OCI-LY1 (cell line): Measurements from ENCODE around the gene PRDM13.

ENCODE experiments used
- H2AFZ ChIP-seq: fragments of 200-600 bp; sonication (generic), shearing (Covaris generic); 2 replicates; pipeline ENCODE4 v1.6.0; 2014; ENCODE audit warnings: antibody characterized with exemption, mild to moderate bottlenecking, low read length
- H3F3A ChIP-seq: fragments of 200-600 bp; sonication (generic), shearing (Covaris generic); 2 replicates; pipeline ENCODE4 v1.6.0; 2014; ENCODE audit warnings: mild to moderate bottlenecking, antibody characterized with exemption, low read length, moderate library complexity; ENCODE audit not compliant: insufficient read depth
- H3K27ac ChIP-seq: fragments of 200-600 bp; sonication (generic); 2 replicates; pipeline ENCODE4 v1.5.1; 2014; ENCODE audit warnings: low read length, mixed run types, mild to moderate bottlenecking, low read depth; ENCODE audit not compliant: poor library complexity, severe bottlenecking
- H3K27me3 ChIP-seq: fragments of 200-600 bp; sonication (generic); 2 replicates; pipeline ENCODE4 v1.6.0; 2014; ENCODE audit warnings: antibody characterized with exemption, mild to moderate bottlenecking, low read length, moderate library complexity; ENCODE audit not compliant: insufficient read depth
- H3K36me3 ChIP-seq: fragments of 200-600 bp; sonication (generic); 2 replicates; pipeline ENCODE4 v1.6.1; 2014; ENCODE audit warnings: mild to moderate bottlenecking, antibody characterized with exemption, low read length, moderate library complexity, mixed read lengths; ENCODE audit not compliant: insufficient read depth
- H3K4me1 ChIP-seq: fragments of 200-600 bp; sonication (generic); 2 replicates; pipeline ENCODE4 v1.5.1; 2014; ENCODE audit warnings: mild to moderate bottlenecking, low read length, moderate library complexity; ENCODE audit not compliant: insufficient read depth, severe bottlenecking
- H3K4me2 ChIP-seq: fragments of 200-600 bp; sonication (generic), shearing (Covaris generic); 2 replicates; pipeline ENCODE4 v1.6.1; 2014; ENCODE audit warnings: low read length
- H3K4me3 ChIP-seq: fragments of 200-600 bp; sonication (generic); 2 replicates; pipeline ENCODE4 v1.5.1; 2014; ENCODE audit warnings: low read length, low read depth, mild to moderate bottlenecking, mixed read lengths; ENCODE audit not compliant: poor library complexity, severe bottlenecking
- H3K79me2 ChIP-seq: fragments of 200-600 bp; shearing (Covaris generic); 2 replicates; pipeline ENCODE4 v1.6.1; 2016; ENCODE audit warnings: mixed run types, low read length, mixed read lengths; ENCODE audit not compliant: insufficient read depth
- H3K9ac ChIP-seq: fragments of 200-600 bp; sonication (generic), shearing (Covaris generic); 2 replicates; pipeline ENCODE4 v1.6.1; 2014; ENCODE audit warnings: mild to moderate bottlenecking, low read length, mixed read lengths
- H3K9me2 ChIP-seq: fragments of 200-600 bp; sonication (generic), shearing (Covaris generic); 2 replicates; pipeline ENCODE4 v1.6.1; 2014; ENCODE audit warnings: low read depth, mild to moderate bottlenecking, low read length, mixed read lengths
- H3K9me3 ChIP-seq: fragments of 200-600 bp; shearing (Covaris generic); 2 replicates; pipeline ENCODE4 v1.6.1; 2014; ENCODE audit warnings: low read length, mixed read lengths
- H4K20me1 ChIP-seq: fragments of 200-600 bp; sonication (generic), shearing (Covaris generic); 2 replicates; pipeline ENCODE4 v1.6.0; 2016; ENCODE audit warnings: mild to moderate bottlenecking, low read length; ENCODE audit not compliant: insufficient read depth
- CTCF ChIP-seq: fragments of 200-600 bp; sonication (generic), shearing (Covaris generic); IDR thresholded peaks from 2 replicates; pipeline ENCODE4 v1.5.1; 2017; ENCODE audit warnings: mild to moderate bottlenecking, antibody characterized with exemption, low read length, moderate library complexity, mixed read lengths
- EZH2 ChIP-seq: fragments of 200-600 bp; sonication (generic), shearing (Covaris generic); IDR thresholded peaks from 2 replicates; pipeline ENCODE4 v1.8.0; 2017; ENCODE audit warnings: borderline replicate concordance, mixed run types, mild to moderate bottlenecking, antibody characterized with exemption, low read length, moderate library complexity, mixed read lengths

The PRDM13 gene

GRCh38 chr6:99575544-99576227, 30.9 kb upstream of the PRDM13 start:
- Histone ChIP-seq H2AFZ (no peak overlapping the region), H3K9me3 (no peaks in the 10 kb centered on the region), H3K36me3 (no peaks in the 10 kb centered on the region), H3K9ac (no peak overlapping the region), H3K27ac (no peak overlapping the region), H3F3A (no peaks in the 10 kb centered on the region), H3K27me3 (no peaks in the 10 kb centered on the region; the same call in 1 of the 2 replicates), H3K4me1 (no peaks in the 10 kb centered on the region), H3K4me3 (no peak overlapping the region), H4K20me1 (no peaks in the 10 kb centered on the region), H3K9me2 (no peaks in the 10 kb centered on the region), H3K4me2 (no peak overlapping the region), H3K79me2 (no peaks in the 10 kb centered on the region)
- no peak for TF ChIP-seq EZH2
- no peak for TF ChIP-seq CTCF

GRCh38 chr6:99579781-99580180, 26.9 kb upstream of the PRDM13 start:
- Histone ChIP-seq H3K27ac (no peak overlapping the region), H3K9ac (no peak overlapping the region), H3K9me3 (no peaks in the 10 kb centered on the region), H3K4me1 (no peaks in the 10 kb centered on the region), H2AFZ (no peak overlapping the region), H3K27me3 (no peaks in the 10 kb centered on the region; the same call in 1 of the 2 replicates), H3K4me2 (no peak overlapping the region), H3K36me3 (no peaks in the 10 kb centered on the region), H3F3A (no peaks in the 10 kb centered on the region), H3K79me2 (no peaks in the 10 kb centered on the region), H3K4me3 (no peak overlapping the region), H4K20me1 (no peaks in the 10 kb centered on the region), H3K9me2 (no peaks in the 10 kb centered on the region)
- TF ChIP-seq EZH2 = no peak
- TF ChIP-seq CTCF = no peak

- no peak for TF ChIP-seq CTCF
- no peak for TF ChIP-seq EZH2
- H3K4me1 ChIP-seq = no peaks in the 10 kb centered on the region
- H3K9me2 ChIP-seq = no peaks in the 10 kb centered on the region
- no peak overlapping the region for H3K9ac ChIP-seq
- no peaks in the 10 kb centered on the region for H3K36me3 ChIP-seq
- H2AFZ ChIP-seq = no peak overlapping the region
- H4K20me1 ChIP-seq = no peaks in the 10 kb centered on the region
- H3K27me3 ChIP-seq = peaks cover 5% of the 10 kb centered on the region; the same call in 1 of the 2 replicates
- no peaks in the 10 kb centered on the region for H3K79me2 ChIP-seq
- H3K27ac ChIP-seq = no peak overlapping the region
- H3K4me3 ChIP-seq = no peak overlapping the region
- no peak overlapping the region for H3K4me2 ChIP-seq
- H3F3A ChIP-seq = no peaks in the 10 kb centered on the region
- H3K9me3 ChIP-seq = no peaks in the 10 kb centered on the region
Measured at GRCh38 chr6:99587792-99588191, 18.8 kb upstream of the PRDM13 start.
